Fibroblast of mammary gland (primary cell): ENCODE data around the gene ZNF761.
"Not testable (repeated sequence)": the region's sequence is repeated elsewhere in the genome, so short reads cannot be mapped to it uniquely, and the experiment has no call there.

Experiments
- DNase-seq: peaks from one replicate; pipeline ENCODE4 v3.0.0-alpha.2; 2010; ENCODE audit warnings: low read depth
- H3K4me3 ChIP-seq: 2 replicates; pipeline ENCODE4 v1.5.1; 2011; ENCODE audit warnings: low read depth, mild to moderate bottlenecking, low read length, moderate library complexity; ENCODE audit not compliant: control insufficient read depth
- CTCF ChIP-seq: conservative IDR thresholded peaks from 2 replicates; pipeline ENCODE4 v1.5.1; 2011; ENCODE audit warnings: low read depth, low read length, inconsistent platforms; ENCODE audit not compliant: control insufficient read depth, insufficient read depth

ZNF761 gene

GRCh38 chr19:53394974-53395839 lies 36.6 kb upstream of the ZNF761 start, which contains the start of gene ZNF765:
TSS of gene ZNF765 (plus strand) at chr19:53395149. CDS start at chr19:53398016, 2,867 bp downstream.
- peak; percentile 88 for DNase-seq
- TF ChIP-seq CTCF, result peak; percentile 32
- H3K4me3 ChIP-seq, result peak within 1 kb of the TSS; percentile 88

GRCh38 chr19:53395840-53396524 lies 35.8 kb upstream of the ZNF761 start:
- H3K4me3 ChIP-seq, result peak overlapping the region; percentile 88
- DNase-seq, result not testable (repeated sequence)

GRCh38 chr19:53396525-53396868 lies 35.3 kb upstream of the ZNF761 start:
- H3K4me3 ChIP-seq, result peak overlapping the region; percentile 88
- DNase-seq, result no peak
- no peak for TF ChIP-seq CTCF

GRCh38 chr19:53397918-53398317 lies 33.9 kb upstream of the ZNF761 start:
- not testable (repeated sequence) for H3K4me3 ChIP-seq, DNase-seq

- H3K4me3 ChIP-seq, result no peak overlapping the region
- DNase-seq, result no peak
- no peak for TF ChIP-seq CTCF
Observed at GRCh38 chr19:53409505-53410204, 22.1 kb upstream of the ZNF761 start.

GRCh38 chr19:53420520-53421315 lies 11.1 kb upstream of the ZNF761 start:
- DNase-seq, H3K4me3 ChIP-seq: not testable (repeated sequence)

- H3K4me3 ChIP-seq, result no peak overlapping the region
- no peak for TF ChIP-seq CTCF
- DNase-seq, result no peak
Observed at GRCh38 chr19:53422551-53422950, 9.2 kb upstream of the ZNF761 start.

- not testable (repeated sequence) for H3K4me3 ChIP-seq, DNase-seq
Observed at GRCh38 chr19:53423074-53423473, 8.7 kb upstream of the ZNF761 start.

- DNase-seq, result peak; percentile 22
Observed at GRCh38 chr19:53423680-53424079, 8.1 kb upstream of the ZNF761 start.

More at GRCh38 chr19:53423680-53424079, 8.1 kb upstream of the ZNF761 start:
- not testable (repeated sequence) for H3K4me3 ChIP-seq
